Sigmoid colon (tissue), 4 donors: ENCODE measurements around the gene ZNF366.

Experiments used
- CTCF ChIP-seq, 4 experiments: fragments of 450-650 bp in 3 of 4; fragments of 200-600 bp in 1 of 4; IDR thresholded peaks; one replicate each; pipeline ENCODE4 v1.5.1; 2016 to 2019; ENCODE audit warnings: antibody characterized with exemption in 4 of 4, mild to moderate bottlenecking in 3 of 4, moderate library complexity in 2 of 4
- POLR2AphosphoS5 ChIP-seq, 4 donors: sonication (generic); formaldehyde crosslinking; IDR thresholded peaks; one replicate each; pipeline ENCODE4 v1.6.1; 2017; ENCODE audit warnings: antibody characterized with exemption in 4 of 4

DNA sequence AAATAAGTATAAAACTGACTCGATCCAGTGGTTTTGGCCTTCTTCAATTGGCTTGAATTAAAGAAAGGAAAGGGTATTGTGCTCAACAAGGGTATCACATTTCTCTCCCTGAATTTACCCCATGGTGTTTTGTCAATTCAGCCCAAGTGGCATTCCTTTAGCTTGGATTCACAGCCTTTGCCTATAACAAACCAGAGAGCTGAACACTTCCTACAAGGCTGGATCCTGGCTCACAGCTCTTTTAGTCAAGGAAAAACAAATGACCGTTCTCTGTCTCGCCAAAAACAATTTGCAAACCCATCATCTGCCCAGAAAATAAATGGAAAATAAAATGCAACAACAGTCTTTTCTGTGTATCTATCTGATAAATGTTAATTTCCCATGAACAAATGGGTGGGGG, 5.7 kb downstream of the ZNF366 start:
- no peak for TF ChIP-seq CTCF (IDR thresholded peaks at IDR 0.05)
- no peak for TF ChIP-seq POLR2AphosphoS5 (IDR thresholded peaks at IDR 0.05)
